WI38 (cell line): Measurements from ENCODE around the gene SPEF1.

Experiments used
- H3K4me3 ChIP-seq: 2 replicates; pipeline ENCODE4 v1.5.1; 2011; ENCODE audit warnings: low read depth, mild to moderate bottlenecking, control low read depth, low read length
- CTCF ChIP-seq: IDR thresholded peaks from 2 replicates; pipeline ENCODE4 v1.5.1; 2012; ENCODE audit warnings: low read depth, mild to moderate bottlenecking, control low read depth, low read length

Gene SPEF1

GRCh38 chr20:3813848-3814581 lies 32.8 kb upstream of the SPEF1 start:
- TF ChIP-seq CTCF, result no peak
- no peak overlapping the region for H3K4me3 ChIP-seq

- H3K4me3 ChIP-seq, result no peak overlapping the region
- no peak for TF ChIP-seq CTCF
Measured at GRCh38 chr20:3812975-3813847, 32.0 kb upstream of the SPEF1 start.

GRCh38 chr20:3812259-3812681 lies 31.0 kb upstream of the SPEF1 start:
- no peak for TF ChIP-seq CTCF
- no peak overlapping the region for H3K4me3 ChIP-seq

GRCh38 chr20:3811467-3812258 lies 30.4 kb upstream of the SPEF1 start:
- H3K4me3 ChIP-seq, result peak overlapping the region; percentile 55
- no peak for TF ChIP-seq CTCF

- peak overlapping the region; percentile 23 for H3K4me3 ChIP-seq
- no peak for TF ChIP-seq CTCF
Measured at GRCh38 chr20:3808544-3808943, 27.3 kb upstream of the SPEF1 start.

- TF ChIP-seq CTCF, result no peak
Measured at GRCh38 chr20:3804781-3805180, 23.5 kb upstream of the SPEF1 start.

More at GRCh38 chr20:3804781-3805180, 23.5 kb upstream of the SPEF1 start:
- no peak overlapping the region for H3K4me3 ChIP-seq
